ENCODE results near the gene ADGRV1. TPM values are rescaled to one million over a fixed set of nuclear protein-coding genes. Genes with fewer than 3 reads are reported as not detected.

The ADGRV1 gene
- total and polyA plus RNA-seq, 2 donors (not counting 3 experiments of a cell fraction or from before 2014, with no cell fraction given) = 0.11 to 0.55 TPM

GRCh38 chr5:90700299-90700698 lies 141.7 kb downstream of the ADGRV1 start:
- H2AFZ ChIP-seq (ENCODE audit: low read depth, low read length) = no peak overlapping the region
- H4K20me1 ChIP-seq (replicated peaks; ENCODE audit: control insufficient read depth, extremely low read depth, insufficient read depth, low read length) = no peaks in the 10 kb centered on the region
- dilution Hi-C loops (cut with MboI; ENCODE audit: extremely low pct_ligation_motif_present, low sequenced_read_pairs) = no loop called here
- H3K9ac ChIP-seq (replicated peaks; ENCODE audit: extremely low read depth, insufficient read depth, low read length) = no peak overlapping the region
- H3K4me1 ChIP-seq (ENCODE audit: control insufficient read depth, extremely low read depth, insufficient read depth, low read length) = no peaks in the 10 kb centered on the region
- H3K4me2 ChIP-seq (ENCODE audit: insufficient read depth, low read length) = no peak overlapping the region
- no TSS peak for BruUV-seq (replicated peaks)
- no peaks in the 10 kb centered on the region for H3K36me3 ChIP-seq (ENCODE audit: control insufficient read depth in 2 of 2, extremely low read depth in 1 of 2, insufficient read depth in 2 of 2, low read length in 2 of 2)
- H3K9me1 ChIP-seq (replicated peaks; ENCODE audit: control insufficient read depth, extremely low read depth, insufficient read depth, low read length) = no peaks in the 10 kb centered on the region
- no peak for DNase-seq (ENCODE audit: low read depth, low spot score)
- no peak overlapping the region for H3K4me3 ChIP-seq (replicated peaks in 1 of 3; ENCODE audit: insufficient read depth in 1 of 3, low read depth in 1 of 3, low read length in 3 of 3)
- ChIA-PET POLR2A (no interaction called here), CTCF (no interaction called here)
- no peaks in the 10 kb centered on the region for H3K79me2 ChIP-seq (ENCODE audit: control insufficient read depth, insufficient read depth, low read length)
- no peak for FAIRE-seq
- peaks cover 0 to 5% of the 10 kb centered on the region in 2 experiments for H3K27me3 ChIP-seq (ENCODE audit: control insufficient read depth in 2 of 2, insufficient read depth in 2 of 2, low read length in 2 of 2)
- H3K9me3 ChIP-seq (replicated peaks; ENCODE audit: control insufficient read depth, insufficient read depth, low read length) = no peaks in the 10 kb centered on the region
- intact Hi-C loops (cut with micrococcal nuclease) = loop anchor here (10.0 kb wide), 1 partner anchor 725 kb away; no protein-coding TSS in a partner anchor
- no peak overlapping the region for H3K27ac ChIP-seq (ENCODE audit: insufficient read depth, low read depth, low read length)
- TF ChIP-seq MYC (IDR thresholded peaks at IDR 0.05; ENCODE audit: low read depth, low read length) (no peak), POLR2A (IDR thresholded peaks at IDR 0.05; ENCODE audit: low read depth, low read length) (no peak), POLR2AphosphoS5 (IDR thresholded peaks at IDR 0.05; ENCODE audit: insufficient read depth, low read depth, low read length) (no peak), GATA2 (IDR thresholded peaks at IDR 0.05; ENCODE audit: insufficient read depth, insufficient read length, low read depth, low read length) (no peak), CTCF (IDR thresholded peaks at IDR 0.05; ENCODE audit: extremely low read depth in 1 of 2, insufficient read depth in 1 of 2, low read depth in 1 of 2, low read length in 2 of 2) (no peak), JUN (IDR thresholded peaks at IDR 0.05; ENCODE audit: borderline replicate concordance, insufficient read depth, insufficient read length, low read depth) (no peak), MAX (IDR thresholded peaks at IDR 0.05; ENCODE audit: insufficient read depth, insufficient read length) (no peak), FOS (IDR thresholded peaks at IDR 0.05; ENCODE audit: borderline replicate concordance, insufficient read depth, low read length) (no peak), EZH2 (IDR thresholded peaks at IDR 0.05; ENCODE audit: borderline replicate concordance, low read depth, low read length, severe bottlenecking) (no peak)
